GM12878 (cell line): ENCODE results near the gene HMCN2. TPM values are rescaled to one million over a fixed set of nuclear protein-coding genes. Genes with fewer than 3 reads are reported as not detected.

ENCODE experiments used
- ATAC-seq: fragments of 200-7000 bp; cut with Tn5 transposase; 3 replicates; pipeline ENCODE4 v1.9.1; 2020; ENCODE audit warnings: mild to moderate bottlenecking, moderate library complexity
- BruUV-seq: library from RNA; stranded (reverse); fragments of 400-500 nt; replicated peaks from 2 replicates; lab custom pipeline; 2021; lab: Mats Ljungman, UMichigan
- CTCF ChIA-PET: fragments of 300-600 bp; sonication (Branson Sonifier 250); formaldehyde crosslinking; extraction: SDS; loops from one replicate; lab custom pipeline; 2021; ENCODE audit warnings: inconsistent platforms; lab: Yijun Ruan, JAX
- POLR2A ChIA-PET: fragments of 350-600 bp; formaldehyde crosslinking; extraction: SDS; loops from one replicate; lab custom pipeline; 2021; ENCODE audit warnings: inconsistent platforms; lab: Charles Lee
- RAD21 ChIA-PET: fragments of 300-600 bp; sonication (Branson Sonifier 250); formaldehyde crosslinking; loops from one replicate; lab custom pipeline; 2023; ENCODE audit warnings: antibody characterized with exemption; ENCODE audit not compliant: unreplicated experiment; lab: Charles Lee
- SMC1A ChIA-PET: fragments of 300-600 bp; sonication (Branson Sonifier 250); formaldehyde crosslinking; loops from one replicate; lab custom pipeline; 2023; ENCODE audit not compliant: unreplicated experiment, uncharacterized antibody; lab: Charles Lee
- DNase-seq: peaks from one replicate; pipeline ENCODE4 v3.0.0-alpha.2; 2011; ENCODE audit warnings: low read depth, low spot score
- FAIRE-seq: peaks from 3 replicates; lab custom pipeline; 2011; peaks lifted over from hg19 to GRCh38; lab: Jason Lieb, UNC
- H2AFZ ChIP-seq: 2 replicates; pipeline ENCODE4 v1.6.0; 2011; ENCODE audit warnings: low read depth, low read length, control low read depth; ENCODE audit not compliant: control insufficient read depth
- H3K27ac ChIP-seq: 2 replicates; pipeline ENCODE4 v1.5.1; 2011; ENCODE audit warnings: control low read depth; ENCODE audit not compliant: control insufficient read depth, insufficient read depth
- H3K27me3 ChIP-seq, 2 experiments: replicated peaks in 1 of 2; 2 replicates each; pipeline versions ENCODE4 v1.6.0 to v1.6.1; 2011; ENCODE audit warnings: low read length in 1 of 2; ENCODE audit not compliant: control insufficient read depth in 2 of 2, insufficient read depth in 2 of 2
- H3K36me3 ChIP-seq, 2 experiments: 2 replicates each; pipeline ENCODE4 v1.5.1; 2011; ENCODE audit warnings: low read length in 1 of 2; ENCODE audit not compliant: control insufficient read depth in 2 of 2, insufficient read depth in 2 of 2
- H3K4me1 ChIP-seq: 2 replicates; pipeline ENCODE4 v1.6.1; 2011; ENCODE audit warnings: mild to moderate bottlenecking, low read length, moderate library complexity, mixed read lengths; ENCODE audit not compliant: control insufficient read depth, insufficient read depth
- H3K4me2 ChIP-seq: 2 replicates; pipeline ENCODE4 v1.6.0; 2011; ENCODE audit warnings: control low read depth; ENCODE audit not compliant: control insufficient read depth, insufficient read depth
- H3K4me3 ChIP-seq: fragments of 200-600 bp; sonication (generic); 2 replicates; pipeline ENCODE4 v1.5.1; 2016
- H3K79me2 ChIP-seq: 2 replicates; pipeline ENCODE4 v1.6.0; 2011; ENCODE audit warnings: low read length; ENCODE audit not compliant: control insufficient read depth, insufficient read depth
- H3K9ac ChIP-seq: 2 replicates; pipeline ENCODE4 v1.8.0; 2011; ENCODE audit warnings: low read length, control low read depth, mixed read lengths; ENCODE audit not compliant: control insufficient read depth, insufficient read depth
- H3K9me3 ChIP-seq: replicated peaks from 3 replicates; pipeline ENCODE4 v1.5.1; 2011; ENCODE audit warnings: mild to moderate bottlenecking, low read length; ENCODE audit not compliant: control insufficient read depth, insufficient read depth
- H4K20me1 ChIP-seq: 2 replicates; pipeline ENCODE4 v1.6.0; 2011; ENCODE audit not compliant: control insufficient read depth, insufficient read depth
- CHD2 ChIP-seq: IDR thresholded peaks from 2 replicates; pipeline ENCODE4 v1.6.1; 2011; ENCODE audit warnings: low read depth, low read length, improper control_type of control experiment, borderline replicate concordance
- EZH2 ChIP-seq: IDR thresholded peaks from 2 replicates; pipeline ENCODE4 v1.6.1; 2012; ENCODE audit warnings: low read depth, mild to moderate bottlenecking, control low read depth, inconsistent platforms, low read length, borderline replicate concordance; ENCODE audit not compliant: control insufficient read depth
- HDAC6 ChIP-seq: fragments of 200-600 bp; sonication (generic); IDR thresholded peaks from one replicate; pipeline ENCODE4 v1.8.0; 2017; ENCODE audit warnings: antibody characterized with exemption; ENCODE audit not compliant: unreplicated experiment
- MTA3 ChIP-seq: IDR thresholded peaks from 2 replicates; pipeline ENCODE4 v1.6.1; 2012; ENCODE audit warnings: low read length, inconsistent platforms, borderline replicate concordance
- POLR2A ChIP-seq: IDR thresholded peaks from 2 replicates; pipeline ENCODE4 v1.6.1; 2011; ENCODE audit warnings: low read depth, mild to moderate bottlenecking, low read length
- SIX5 ChIP-seq: IDR thresholded peaks from 2 replicates; pipeline ENCODE4 v1.6.1; 2011; ENCODE audit warnings: mild to moderate bottlenecking, low read depth, low read length, moderate library complexity; ENCODE audit not compliant: severe bottlenecking
- STAT1 ChIP-seq: fragments of 450-650 bp; conservative IDR thresholded peaks from 2 replicates; pipeline ENCODE4 v1.6.1; 2014; ENCODE audit warnings: antibody characterized with exemption, mild to moderate bottlenecking
- STAT3 ChIP-seq: IDR thresholded peaks from 2 replicates; pipeline ENCODE4 v1.6.1; 2011; ENCODE audit warnings: low read depth, low read length, improper control_type of control experiment
- TCF7 ChIP-seq: IDR thresholded peaks from 2 replicates; pipeline ENCODE4 v1.6.1; 2014; ENCODE audit warnings: antibody characterized with exemption, borderline replicate concordance
- WGBS: methylation state at CpG from one replicate; pipeline ENCODE4 v1.1.6; 2016; ENCODE audit warnings: low lambda C conversion rate; ENCODE audit not compliant: insufficient replicate concordance, insufficient coverage; ENCODE audit errors: missing lambda C conversion rate; 5-methylcytosine and 5-hydroxymethylcytosine counted together
- in situ Hi-C: fragments of 300-500 bp; cut with MboI; formaldehyde crosslinking; loops from 9 replicates; pipeline ENCODE4 v1.14.3; 2018; ENCODE audit warnings: mixed read lengths
- intact Hi-C: fragments of 100-400 bp; cut with micrococcal nuclease; formaldehyde crosslinking; loops from one replicate; pipeline ENCODE4 v1.14.2; 2022; ENCODE audit not compliant: unreplicated experiment
- polyA plus RNA-seq, 11 experiments: library from polyadenylated mRNA; depleted of rRNA in 4 of 11; unstranded in 6 of 11; stranded (reverse) in 5 of 11; fragments of >200 nt; fragmentation: Nextera tagmentation in 4 of 11; fragmentation: Illumina TruSeq in 1 of 11; extraction: Ambion mirVana in 4 of 11; extraction: Trizol in 1 of 11; gene quantifications; 1 replicate in 1 of 11; 2 replicates in 10 of 11; pipeline versions ENCODE4 v1.2.1 to v1.2.3, GENCODE V29; 2011 to 2016; ENCODE audit warnings: inconsistent platforms in 2 of 11, missing spikeins in 2 of 11, low read depth in 1 of 11
- total RNA-seq, 4 experiments: library from RNA; depleted of rRNA in 3 of 4; stranded (reverse); fragments of >200 nt in 3 of 4; fragmentation: Illumina TruSeq in 1 of 4; extraction: Trizol in 1 of 4; gene quantifications; 2 replicates each; pipeline versions ENCODE4 v1.2.1 to v1.2.3, GENCODE V29; 2013 to 2021
- TF ChIP-seq, protein P1 (sequence below): fragments of 450-650 bp; IDR thresholded peaks from 2 replicates; pipeline ENCODE4 v1.6.1; 2016; ENCODE audit warnings: mild to moderate bottlenecking, moderate library complexity, borderline replicate concordance
- TF ChIP-seq, protein P2 (sequence below): IDR thresholded peaks from 2 replicates; pipeline ENCODE4 v1.6.1; 2011; ENCODE audit warnings: borderline replicate concordance, low read depth, mild to moderate bottlenecking, moderate library complexity, low read length; ENCODE audit not compliant: insufficient read depth, poor library complexity, severe bottlenecking
- TF ChIP-seq, protein P3 (sequence below): fragments of 450-650 bp; IDR thresholded peaks from 2 replicates; pipeline ENCODE4 v1.6.1; 2018; ENCODE audit warnings: borderline replicate concordance, mild to moderate bottlenecking; ENCODE audit not compliant: partially characterized antibody

Gene HMCN2
- total and polyA plus RNA-seq, 10 of the 15 experiments (the other 5 are each of a cell fraction or from before 2014, with no cell fraction given): 0.04 TPM; not detected in 9

DNA sequence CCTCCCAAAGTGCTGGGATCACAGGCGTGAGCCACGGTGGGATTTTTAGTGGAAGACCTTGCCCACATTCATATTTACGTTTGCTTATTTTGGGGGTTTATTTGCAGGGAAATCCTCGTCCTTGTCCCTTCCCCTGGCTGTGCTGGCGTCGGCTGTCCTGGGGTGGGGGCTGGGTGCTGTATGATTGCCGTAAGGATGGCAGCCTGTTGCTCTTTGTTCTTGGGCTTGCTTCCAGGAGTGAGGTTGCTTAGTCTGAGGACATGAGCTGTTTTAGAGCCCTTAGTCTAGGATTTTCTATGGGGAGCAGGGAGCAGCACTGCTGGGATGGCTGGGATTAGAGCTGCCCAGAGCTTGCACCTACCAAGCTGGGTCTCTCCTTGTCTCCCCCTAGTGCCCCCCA, 93.4 kb downstream of the HMCN2 start (continued):
- TF ChIP-seq MTA3 (no peak), TCF7 (no peak), CHD2 (no peak), STAT1 (no peak), EZH2 (no peak)
- TF ChIP-seq, protein P1, sequence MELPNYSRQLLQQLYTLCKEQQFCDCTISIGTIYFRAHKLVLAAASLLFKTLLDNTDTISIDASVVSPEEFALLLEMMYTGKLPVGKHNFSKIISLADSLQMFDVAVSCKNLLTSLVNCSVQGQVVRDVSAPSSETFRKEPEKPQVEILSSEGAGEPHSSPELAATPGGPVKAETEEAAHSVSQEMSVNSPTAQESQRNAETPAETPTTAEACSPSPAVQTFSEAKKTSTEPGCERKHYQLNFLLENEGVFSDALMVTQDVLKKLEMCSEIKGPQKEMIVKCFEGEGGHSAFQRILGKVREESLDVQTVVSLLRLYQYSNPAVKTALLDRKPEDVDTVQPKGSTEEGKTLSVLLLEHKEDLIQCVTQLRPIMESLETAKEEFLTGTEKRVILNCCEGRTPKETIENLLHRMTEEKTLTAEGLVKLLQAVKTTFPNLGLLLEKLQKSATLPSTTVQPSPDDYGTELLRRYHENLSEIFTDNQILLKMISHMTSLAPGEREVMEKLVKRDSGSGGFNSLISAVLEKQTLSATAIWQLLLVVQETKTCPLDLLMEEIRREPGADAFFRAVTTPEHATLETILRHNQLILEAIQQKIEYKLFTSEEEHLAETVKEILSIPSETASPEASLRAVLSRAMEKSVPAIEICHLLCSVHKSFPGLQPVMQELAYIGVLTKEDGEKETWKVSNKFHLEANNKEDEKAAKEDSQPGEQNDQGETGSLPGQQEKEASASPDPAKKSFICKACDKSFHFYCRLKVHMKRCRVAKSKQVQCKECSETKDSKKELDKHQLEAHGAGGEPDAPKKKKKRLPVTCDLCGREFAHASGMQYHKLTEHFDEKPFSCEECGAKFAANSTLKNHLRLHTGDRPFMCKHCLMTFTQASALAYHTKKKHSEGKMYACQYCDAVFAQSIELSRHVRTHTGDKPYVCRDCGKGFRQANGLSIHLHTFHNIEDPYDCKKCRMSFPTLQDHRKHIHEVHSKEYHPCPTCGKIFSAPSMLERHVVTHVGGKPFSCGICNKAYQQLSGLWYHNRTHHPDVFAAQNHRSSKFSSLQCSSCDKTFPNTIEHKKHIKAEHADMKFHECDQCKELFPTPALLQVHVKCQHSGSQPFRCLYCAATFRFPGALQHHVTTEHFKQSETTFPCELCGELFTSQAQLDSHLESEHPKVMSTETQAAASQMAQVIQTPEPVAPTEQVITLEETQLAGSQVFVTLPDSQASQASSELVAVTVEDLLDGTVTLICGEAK: no peak
- TF ChIP-seq, protein P2, sequence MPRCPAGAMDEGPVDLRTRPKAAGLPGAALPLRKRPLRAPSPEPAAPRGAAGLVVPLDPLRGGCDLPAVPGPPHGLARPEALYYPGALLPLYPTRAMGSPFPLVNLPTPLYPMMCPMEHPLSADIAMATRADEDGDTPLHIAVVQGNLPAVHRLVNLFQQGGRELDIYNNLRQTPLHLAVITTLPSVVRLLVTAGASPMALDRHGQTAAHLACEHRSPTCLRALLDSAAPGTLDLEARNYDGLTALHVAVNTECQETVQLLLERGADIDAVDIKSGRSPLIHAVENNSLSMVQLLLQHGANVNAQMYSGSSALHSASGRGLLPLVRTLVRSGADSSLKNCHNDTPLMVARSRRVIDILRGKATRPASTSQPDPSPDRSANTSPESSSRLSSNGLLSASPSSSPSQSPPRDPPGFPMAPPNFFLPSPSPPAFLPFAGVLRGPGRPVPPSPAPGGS: no peak

DNA sequence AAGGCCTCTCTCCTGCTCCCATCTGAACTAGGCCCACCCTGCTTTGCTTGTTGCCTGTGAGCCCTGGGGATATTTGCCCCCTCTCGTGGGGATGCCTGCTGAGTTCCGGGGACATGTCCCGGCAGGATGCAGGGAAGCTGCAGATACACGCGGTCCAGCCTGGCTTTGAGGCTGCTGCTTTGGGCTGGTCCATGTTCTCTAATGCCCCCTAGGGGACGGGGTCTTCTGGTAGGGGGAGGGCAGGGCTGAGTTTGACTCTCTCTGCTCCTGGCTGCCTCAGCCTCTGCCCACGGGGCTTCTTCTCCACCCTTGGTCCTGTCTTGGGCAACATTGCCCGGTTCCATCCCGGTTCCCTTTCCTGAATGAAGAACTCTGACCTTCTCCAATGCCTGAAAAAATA, 94.3 kb downstream of the HMCN2 start:
- DNase-seq: no peak
- in situ Hi-C loops (no loop called here), intact Hi-C loops (no loop called here)
- FAIRE-seq: no peak
- no peak overlapping the region for H3K9ac ChIP-seq
- no peak overlapping the region for H2AFZ ChIP-seq
- H3K36me3 ChIP-seq: no peaks in the 10 kb centered on the region
- no peak overlapping the region for H3K4me2 ChIP-seq
- H3K9me3 ChIP-seq: no peaks in the 10 kb centered on the region; the same call in 2 of the 3 replicates
- H3K4me3 ChIP-seq: no peak overlapping the region
- ChIA-PET CTCF (no interaction called here), RAD21 (no interaction called here), SMC1A (no interaction called here), POLR2A (no interaction called here)
- H3K27me3 ChIP-seq: no peaks in the 10 kb centered on the region
- BruUV-seq: no TSS peak
- 55% methylated on average over 9 of the region's 9 CpGs for WGBS
- no peak overlapping the region for H3K27ac ChIP-seq
- H3K4me1 ChIP-seq: no peaks in the 10 kb centered on the region
- H4K20me1 ChIP-seq: no peaks in the 10 kb centered on the region
- no peaks in the 10 kb centered on the region for H3K79me2 ChIP-seq
- no peak for ATAC-seq
- TF ChIP-seq, protein P3, sequence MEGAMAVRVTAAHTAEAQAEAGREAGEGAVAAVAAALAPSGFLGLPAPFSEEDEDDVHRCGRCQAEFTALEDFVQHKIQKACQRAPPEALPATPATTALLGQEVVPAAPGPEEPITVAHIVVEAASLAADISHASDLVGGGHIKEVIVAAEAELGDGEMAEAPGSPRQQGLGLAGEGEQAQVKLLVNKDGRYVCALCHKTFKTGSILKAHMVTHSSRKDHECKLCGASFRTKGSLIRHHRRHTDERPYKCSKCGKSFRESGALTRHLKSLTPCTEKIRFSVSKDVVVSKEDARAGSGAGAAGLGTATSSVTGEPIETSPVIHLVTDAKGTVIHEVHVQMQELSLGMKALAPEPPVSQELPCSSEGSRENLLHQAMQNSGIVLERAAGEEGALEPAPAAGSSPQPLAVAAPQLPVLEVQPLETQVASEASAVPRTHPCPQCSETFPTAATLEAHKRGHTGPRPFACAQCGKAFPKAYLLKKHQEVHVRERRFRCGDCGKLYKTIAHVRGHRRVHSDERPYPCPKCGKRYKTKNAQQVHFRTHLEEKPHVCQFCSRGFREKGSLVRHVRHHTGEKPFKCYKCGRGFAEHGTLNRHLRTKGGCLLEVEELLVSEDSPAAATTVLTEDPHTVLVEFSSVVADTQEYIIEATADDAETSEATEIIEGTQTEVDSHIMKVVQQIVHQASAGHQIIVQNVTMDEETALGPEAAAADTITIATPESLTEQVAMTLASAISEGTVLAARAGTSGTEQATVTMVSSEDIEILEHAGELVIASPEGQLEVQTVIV: no peak
- TF ChIP-seq SIX5 (no peak), HDAC6 (no peak), STAT3 (no peak), POLR2A (no peak), CHD2 (no peak)
